ENCODE measurements around the gene KLHL15. TPM values are rescaled to one million over a fixed set of nuclear protein-coding genes. Genes with fewer than 3 reads are reported as not detected.
A peak's percentile ranks its signal among the peaks of the same experiment; 100 is the strongest.

KLHL15 gene
- total RNA-seq, 6 donors from 2014 or later = 3.4 to 13.5 (median 5.7) TPM

GRCh38 chrX:24023972-24024669 is 2.9 kb downstream of the KLHL15 start:
- Histone ChIP-seq H3K27ac (peak overlapping the region; percentile 94 to 97 (median 96)), H3K36me3 (no peaks in the 10 kb centered on the region), H3K27me3 (no peaks in the 10 kb centered on the region), H3K9me3 (peaks cover 0 to 4% (median 0%) of the 10 kb centered on the region in 4 donors), H3K4me1 (peaks cover 0 to 4% (median 0%) of the 10 kb centered on the region in 4 donors), H3K4me3 (peak overlapping the region; percentile 32 to 71 (median 62))
- DNase-seq = no peak
- WGBS, 2 donors = 2 to 45% methylated on average over 19 of the region's 19 CpGs
- TF ChIP-seq CTCF (IDR thresholded peaks at IDR 0.05) = no peak
- no peak for TF ChIP-seq POLR2A (IDR thresholded peaks at IDR 0.05)
- no peak for TF ChIP-seq EP300 (IDR thresholded peaks at IDR 0.05)
- TF ChIP-seq POLR2AphosphoS5 (IDR thresholded peaks at IDR 0.05) = no peak
- ATAC-seq (ENCODE audit: low FRiP score in 2 of 2) = no peak

GRCh38 chrX:24023544-24023943 is 3.4 kb downstream of the KLHL15 start:
- no peak for DNase-seq
- Histone ChIP-seq H3K27ac (no peak overlapping the region), H3K27me3 (no peaks in the 10 kb centered on the region), H3K4me1 (peaks cover 0 to 4% (median 0%) of the 10 kb centered on the region in 4 donors), H3K4me3 (peak overlapping the region in 3 of 4 donors; percentile 55 to 71 (median 68)), H3K9me3 (peaks cover 0 to 4% (median 0%) of the 10 kb centered on the region in 4 donors), H3K36me3 (no peaks in the 10 kb centered on the region)
- TF ChIP-seq CTCF (IDR thresholded peaks at IDR 0.05) (no peak), POLR2A (IDR thresholded peaks at IDR 0.05) (no peak), EP300 (IDR thresholded peaks at IDR 0.05) (no peak), POLR2AphosphoS5 (IDR thresholded peaks at IDR 0.05) (no peak)
- WGBS, 2 donors = 10 to 19% methylated on average over 1 of the region's 1 CpG
- ATAC-seq (ENCODE audit: low FRiP score in 2 of 2) = no peak

- peaks cover 0 to 4% (median 0%) of the 10 kb centered on the region in 4 donors for H3K4me1 ChIP-seq
- TF ChIP-seq CTCF (IDR thresholded peaks at IDR 0.05) (no peak), EP300 (IDR thresholded peaks at IDR 0.05) (no peak), POLR2AphosphoS5 (IDR thresholded peaks at IDR 0.05) (no peak), POLR2A (IDR thresholded peaks at IDR 0.05) (no peak)
- H3K9me3 ChIP-seq = no peaks in the 10 kb centered on the region
- ATAC-seq (ENCODE audit: low FRiP score in 2 of 2) (no peak), DNase-seq (no peak)
- H3K27ac ChIP-seq = no peak overlapping the region
- no peaks in the 10 kb centered on the region for H3K27me3 ChIP-seq
- H3K36me3 ChIP-seq = no peaks in the 10 kb centered on the region
- no peak overlapping the region for H3K4me3 ChIP-seq
- 57 to 76% methylated on average over 3 of the region's 3 CpGs for WGBS, 2 donors
These were observed 6.6 kb downstream of the KLHL15 start for GRCh38 chrX:24020306-24020876.

GRCh38 chrX:24019448-24019847 is 7.5 kb downstream of the KLHL15 start:
- 79 to 86% methylated on average over 7 of the region's 7 CpGs for WGBS, 2 donors
- DNase-seq (no peak), ATAC-seq (ENCODE audit: low FRiP score in 2 of 2) (no peak)
- Histone ChIP-seq H3K27me3 (no peaks in the 10 kb centered on the region), H3K4me1 (peaks cover 0 to 4% (median 0%) of the 10 kb centered on the region in 4 donors), H3K36me3 (no peaks in the 10 kb centered on the region), H3K9me3 (no peaks in the 10 kb centered on the region), H3K4me3 (no peak overlapping the region), H3K27ac (no peak overlapping the region)
- TF ChIP-seq EP300 (IDR thresholded peaks at IDR 0.05) (no peak), POLR2AphosphoS5 (IDR thresholded peaks at IDR 0.05) (no peak), POLR2A (IDR thresholded peaks at IDR 0.05) (no peak)

- Histone ChIP-seq H3K27me3 (no peaks in the 10 kb centered on the region), H3K4me1 (peaks cover 0 to 4% (median 0%) of the 10 kb centered on the region in 4 donors), H3K4me3 (no peak overlapping the region), H3K9me3 (no peaks in the 10 kb centered on the region), H3K27ac (no peak overlapping the region), H3K36me3 (no peaks in the 10 kb centered on the region)
- ATAC-seq (ENCODE audit: low FRiP score in 2 of 2) (no peak), DNase-seq (no peak)
- 46 to 52% methylated on average over 2 to 4 of the region's 4 CpGs for WGBS, 2 donors
- TF ChIP-seq POLR2AphosphoS5 (IDR thresholded peaks at IDR 0.05) (no peak), CTCF (IDR thresholded peaks at IDR 0.05) (no peak), POLR2A (IDR thresholded peaks at IDR 0.05) (no peak), EP300 (IDR thresholded peaks at IDR 0.05) (no peak)
These were observed 8.2 kb downstream of the KLHL15 start for GRCh38 chrX:24018809-24019208.
